Stimulated activated CD4-positive, alpha-beta T cell treated with anti-CD3 and anti-CD28 coated beads, Interleukin-15, amount 100 ng/mL, for 48 hours (primary cell): Measurements from ENCODE around the gene CCR9.
A peak's percentile ranks its signal among the peaks of the same experiment; 100 is the strongest.
"Not testable (repeated sequence)": the region's sequence is repeated elsewhere in the genome, so short reads cannot be mapped to it uniquely, and the experiment has no call there.

Experiments used
- DNase-seq, 2 donors: peaks; one replicate each; pipeline ENCODE4 v3.0.0-alpha.2; 2020; ENCODE audit warnings: low read depth in 2 of 2

The CCR9 gene

GRCh38 chr3:45885979-45886705 lies at the start of gene CCR9:
Gene CCR9 (plus strand): TSS chr3:45886543. CDS start chr3:45894934, 8,391 bp downstream.
- DNase-seq: no peak

GRCh38 chr3:45838466-45838865 lies 47.9 kb upstream of the CCR9 start:
- no peak for DNase-seq

GRCh38 chr3:45841420-45841756 lies 45.0 kb upstream of the CCR9 start:
- DNase-seq: no peak

GRCh38 chr3:45841757-45842491 lies 44.4 kb upstream of the CCR9 start, which contains the start of gene LZTFL1:
Gene LZTFL1 (minus strand): TSS chr3:45842119. CDS start chr3:45841991, 128 bp downstream.
- DNase-seq: peak; percentile 83 to 84

- DNase-seq: no peak
Observed at GRCh38 chr3:45842851-45843625, 43.3 kb upstream of the CCR9 start.

- DNase-seq: no peak
Observed at GRCh38 chr3:45844616-45845015, 41.7 kb upstream of the CCR9 start.

- DNase-seq: no peak
Observed at GRCh38 chr3:45848392-45848791, 38.0 kb upstream of the CCR9 start.

GRCh38 chr3:45852828-45853227 lies 33.5 kb upstream of the CCR9 start:
- no peak for DNase-seq

GRCh38 chr3:45856323-45856722 lies 30.0 kb upstream of the CCR9 start:
- DNase-seq: not testable (repeated sequence)

- not testable (repeated sequence) for DNase-seq
Observed at GRCh38 chr3:45857024-45857423, 29.3 kb upstream of the CCR9 start.

- no peak for DNase-seq
Observed at GRCh38 chr3:45858809-45859543, 27.4 kb upstream of the CCR9 start.

GRCh38 chr3:45860481-45860880 lies 25.9 kb upstream of the CCR9 start:
- DNase-seq: no peak

- DNase-seq: no peak
Observed at GRCh38 chr3:45861043-45861719, 25.2 kb upstream of the CCR9 start.

- no peak for DNase-seq
Observed at GRCh38 chr3:45864760-45865519, 21.4 kb upstream of the CCR9 start.

GRCh38 chr3:45865563-45865962 lies 20.8 kb upstream of the CCR9 start:
- DNase-seq: no peak

GRCh38 chr3:45868213-45868612 lies 18.1 kb upstream of the CCR9 start:
- no peak for DNase-seq

- DNase-seq: no peak
Observed at GRCh38 chr3:45868650-45869049, 17.7 kb upstream of the CCR9 start.

- no peak for DNase-seq
Observed at GRCh38 chr3:45869638-45870037, 16.7 kb upstream of the CCR9 start.

- DNase-seq: peak in 1 of 2 donors; percentile 24
Observed at GRCh38 chr3:45870099-45870498, 16.2 kb upstream of the CCR9 start.

- DNase-seq: no peak
Observed at GRCh38 chr3:45871780-45872179, 14.6 kb upstream of the CCR9 start.
